ENCODE data around the gene SYT9.
A peak's percentile ranks its signal among the peaks of the same experiment; 100 is the strongest.

Gene SYT9

GRCh38 chr11:7348432-7349304 lies 97.0 kb downstream of the SYT9 start:
- DNase-seq = no peak

- DNase-seq = no peak
Measured at GRCh38 chr11:7351228-7351627, 99.5 kb downstream of the SYT9 start.

GRCh38 chr11:7353100-7353499 lies 101.4 kb downstream of the SYT9 start:
- DNase-seq = peak; percentile 3

DNA sequence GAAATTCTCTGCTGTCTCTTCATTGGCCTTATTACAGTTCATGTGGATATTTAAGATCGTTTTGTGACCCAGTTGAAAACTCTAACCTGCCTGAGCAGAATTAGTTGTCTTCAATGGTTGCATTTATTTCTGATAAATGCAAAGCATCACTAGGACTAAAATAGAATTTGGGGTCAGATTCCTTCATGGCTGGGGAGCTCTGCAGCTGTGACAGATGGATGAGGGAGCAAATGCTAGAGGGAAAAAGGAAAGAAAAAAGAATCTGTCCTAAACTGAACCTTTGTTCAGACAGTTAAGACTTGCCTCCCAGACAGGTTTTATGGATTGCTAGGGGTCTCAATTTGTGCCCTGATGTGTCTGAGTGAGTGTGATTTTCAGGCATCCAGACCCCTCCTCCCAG lies 113.0 kb downstream of the SYT9 start:
- no peak for DNase-seq

DNA sequence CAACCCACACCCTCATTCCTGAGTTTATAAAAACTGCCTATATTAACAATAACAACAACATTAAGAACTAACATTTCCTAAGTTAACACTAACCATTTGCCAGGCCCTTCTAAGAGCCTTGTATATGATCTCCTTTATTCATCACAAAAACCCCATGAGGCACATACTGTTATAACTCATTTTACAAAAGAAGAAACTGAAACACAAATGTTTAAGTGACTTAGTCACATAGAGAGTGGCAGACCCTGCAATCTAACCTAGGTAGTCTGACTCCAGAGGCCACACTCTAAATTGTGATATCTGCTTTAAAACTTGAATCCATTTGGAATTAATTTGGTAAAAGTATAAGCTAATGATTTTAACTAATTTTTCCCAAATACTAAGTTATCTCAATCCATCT lies 116.1 kb downstream of the SYT9 start:
- DNase-seq = no peak

DNA sequence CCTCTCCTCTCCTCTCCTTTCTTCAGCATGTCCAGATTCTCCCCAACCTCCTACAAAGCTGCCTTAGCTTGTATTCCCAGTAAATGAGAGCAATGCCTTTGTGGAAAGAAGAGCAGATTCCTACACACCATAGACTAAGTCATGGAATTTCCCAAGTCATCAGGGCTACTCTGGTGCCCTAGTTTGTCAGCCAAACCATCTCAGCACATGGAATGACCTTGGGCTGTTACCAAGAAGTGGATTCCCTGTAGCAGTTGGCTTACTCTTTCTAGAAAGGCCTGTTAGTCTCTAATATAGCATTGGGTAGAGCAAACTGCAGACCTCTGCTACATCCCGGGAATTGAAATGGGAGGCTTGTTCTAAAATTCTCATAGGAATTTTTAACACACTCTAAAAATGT lies 124.7 kb downstream of the SYT9 start:
- DNase-seq = no peak

DNA sequence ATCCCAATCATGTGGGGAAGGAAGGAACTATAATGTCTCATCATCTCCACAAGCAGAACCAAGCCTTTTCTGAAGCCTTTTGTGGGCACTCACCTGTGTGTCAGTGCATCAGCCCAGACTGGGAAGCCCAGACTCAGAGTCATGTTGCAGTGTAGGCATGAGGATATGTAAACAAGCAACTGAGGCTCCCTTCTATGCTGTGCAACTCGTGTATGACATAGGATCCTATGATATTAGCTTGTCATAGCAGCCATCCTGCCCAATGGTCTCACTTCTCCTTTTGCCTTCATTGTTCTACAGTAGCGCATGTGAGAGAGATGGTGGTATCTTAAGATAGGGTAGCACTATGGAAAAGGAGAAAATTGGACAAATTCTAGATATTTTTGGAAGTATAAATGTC lies 130.2 kb downstream of the SYT9 start:
- DNase-seq = no peak

DNA sequence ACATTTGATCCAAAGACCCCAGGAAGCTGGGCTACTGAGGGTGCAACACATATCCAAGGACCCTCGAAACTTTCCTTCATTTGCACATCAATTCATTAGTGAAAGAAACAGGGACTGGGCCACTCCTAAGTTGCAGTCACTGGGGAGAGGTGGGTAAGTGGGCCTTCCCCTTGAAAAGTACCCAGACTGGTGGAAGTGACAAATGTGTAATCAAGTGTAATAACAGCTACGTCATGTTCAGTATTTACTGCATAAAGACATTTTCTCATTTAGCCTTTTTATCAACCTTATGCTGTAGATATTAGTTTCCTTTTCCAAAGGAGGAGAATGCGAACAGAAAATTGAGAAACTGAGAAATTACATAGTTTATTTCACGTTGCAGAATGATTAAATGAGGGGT lies 131.7 kb downstream of the SYT9 start:
- DNase-seq = no peak

- DNase-seq = no peak
Measured at GRCh38 chr11:7384691-7385090, 133.0 kb downstream of the SYT9 start.

- DNase-seq = no peak
Measured at GRCh38 chr11:7385532-7385931, 133.8 kb downstream of the SYT9 start.

- no peak for DNase-seq
Measured at GRCh38 chr11:7413961-7414915, 162.5 kb downstream of the SYT9 start.

DNA sequence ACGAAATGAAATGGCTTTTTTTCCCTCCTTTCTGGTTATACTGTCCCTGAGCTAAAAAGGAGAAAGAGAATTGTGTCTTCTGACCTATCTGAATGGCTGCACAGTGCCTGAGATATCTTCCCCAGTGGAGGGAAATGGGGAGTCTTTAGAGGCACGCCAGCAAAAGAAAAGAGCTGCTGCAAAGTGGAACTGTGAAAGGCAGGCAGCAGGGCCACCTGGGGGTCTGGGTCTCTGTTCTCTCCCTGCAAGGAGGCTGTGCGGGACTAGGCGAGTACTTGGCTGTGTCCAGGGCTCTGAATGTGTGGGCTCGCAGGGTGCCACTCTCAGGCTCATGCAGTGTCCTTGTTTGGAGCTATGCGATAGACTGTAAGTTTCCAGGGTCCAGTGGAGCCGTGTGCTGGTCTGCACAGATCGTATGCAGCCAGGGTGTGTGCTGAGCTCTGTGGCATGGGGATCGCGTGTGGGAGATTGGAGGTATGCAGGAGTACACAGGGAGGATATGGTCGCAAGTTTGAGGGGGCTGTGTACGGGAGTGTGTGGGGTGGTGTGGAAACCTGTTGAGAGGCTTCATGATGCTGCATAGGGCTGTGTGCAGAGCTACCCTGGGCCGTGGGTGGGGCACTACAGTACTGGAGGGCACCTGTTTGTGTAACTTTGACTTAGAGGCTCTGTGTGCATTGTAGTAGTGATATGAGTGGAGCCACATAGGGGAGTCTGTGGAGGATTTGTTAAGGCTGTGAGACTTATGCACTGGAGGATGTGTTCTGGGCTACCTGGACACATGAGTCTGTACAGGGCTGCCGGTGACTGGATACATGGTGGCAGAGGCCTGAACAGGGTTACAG lies 163.5 kb downstream of the SYT9 start:
- DNase-seq = no peak

DNA sequence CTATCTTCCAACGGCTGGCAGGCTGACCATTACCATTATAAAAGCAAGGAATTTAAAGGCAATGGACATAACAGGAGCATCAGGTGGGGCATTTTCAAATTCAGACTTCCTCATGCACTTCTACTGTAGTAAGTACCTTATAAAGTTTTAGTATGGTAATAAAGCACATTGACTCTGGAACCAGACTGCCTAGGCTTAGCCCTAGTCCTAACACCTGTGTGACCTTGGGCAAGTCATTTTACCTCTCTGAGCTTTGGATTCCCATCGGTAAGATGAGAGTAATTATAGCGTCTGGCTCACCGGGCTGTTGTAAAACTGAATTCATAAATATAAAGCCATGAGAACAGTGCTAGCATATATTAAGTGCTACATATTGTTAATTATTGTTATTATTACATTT lies 164.4 kb downstream of the SYT9 start:
- no peak for DNase-seq

- DNase-seq = no peak
Measured at GRCh38 chr11:7417328-7417727, 165.6 kb downstream of the SYT9 start.

GRCh38 chr11:7418061-7418460 lies 166.4 kb downstream of the SYT9 start:
- DNase-seq = no peak

DNA sequence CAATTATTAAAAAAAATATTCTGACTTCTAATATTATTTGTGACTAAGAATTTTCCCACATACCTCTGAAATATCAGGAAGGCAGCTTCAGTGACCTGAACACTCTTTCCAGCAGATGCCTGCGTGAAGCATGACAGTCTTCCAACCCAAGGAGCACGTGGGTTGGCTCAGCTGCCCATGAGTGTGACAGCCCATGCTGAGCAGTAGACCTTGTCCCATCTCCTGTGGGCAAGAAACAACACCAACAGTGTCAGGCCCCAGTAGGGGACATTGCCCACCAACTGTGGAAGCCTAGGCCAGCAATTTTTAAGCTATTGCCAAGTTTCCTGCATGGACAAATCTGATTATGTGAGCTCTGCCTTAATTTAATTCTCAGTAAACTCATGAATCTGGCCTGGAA lies 167.2 kb downstream of the SYT9 start:
- DNase-seq = no peak

- no peak for DNase-seq
Measured at GRCh38 chr11:7421136-7421535, 169.4 kb downstream of the SYT9 start.

DNA sequence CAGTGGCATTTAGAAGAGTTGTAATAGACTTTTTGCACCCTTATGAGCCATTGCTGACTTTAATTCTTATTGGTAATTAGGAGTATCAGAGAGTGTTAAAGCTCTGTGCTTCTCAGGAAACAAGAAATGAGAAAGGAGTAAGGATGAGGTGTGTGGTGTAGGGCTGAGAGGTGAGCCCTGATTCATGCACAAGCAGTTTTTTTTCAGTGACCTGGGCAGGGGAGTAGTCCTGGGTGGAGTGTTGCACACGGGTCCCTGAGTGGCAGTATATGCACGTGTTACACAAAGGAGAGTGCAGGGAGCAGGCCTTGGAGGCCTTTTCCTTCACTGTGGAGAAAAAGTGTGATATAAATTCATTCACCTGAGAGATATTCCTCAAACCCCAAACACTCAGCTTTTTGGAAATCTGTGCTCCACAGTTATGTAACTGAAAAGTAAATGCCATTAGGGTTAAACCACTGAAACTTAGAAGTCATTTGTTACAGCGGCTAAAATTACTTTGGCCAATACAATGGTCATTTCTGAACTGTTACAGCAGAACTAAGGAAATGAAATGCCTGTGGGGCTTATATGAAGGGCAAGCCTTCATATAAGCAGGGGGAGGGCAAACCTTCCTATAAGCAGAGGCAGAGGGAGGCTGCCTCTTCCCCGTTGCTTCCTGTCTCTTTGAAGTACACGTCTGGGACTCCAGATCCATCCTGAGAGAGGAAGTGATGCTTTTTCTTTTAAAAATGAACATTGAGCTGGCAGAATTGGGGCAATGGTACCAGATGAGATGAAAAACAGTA lies 171.0 kb downstream of the SYT9 start:
- DNase-seq = no peak

- no peak for DNase-seq
Measured at GRCh38 chr11:7423946-7424345, 172.2 kb downstream of the SYT9 start.

- DNase-seq = no peak
Measured at GRCh38 chr11:7427733-7428132, 176.0 kb downstream of the SYT9 start.

DNA sequence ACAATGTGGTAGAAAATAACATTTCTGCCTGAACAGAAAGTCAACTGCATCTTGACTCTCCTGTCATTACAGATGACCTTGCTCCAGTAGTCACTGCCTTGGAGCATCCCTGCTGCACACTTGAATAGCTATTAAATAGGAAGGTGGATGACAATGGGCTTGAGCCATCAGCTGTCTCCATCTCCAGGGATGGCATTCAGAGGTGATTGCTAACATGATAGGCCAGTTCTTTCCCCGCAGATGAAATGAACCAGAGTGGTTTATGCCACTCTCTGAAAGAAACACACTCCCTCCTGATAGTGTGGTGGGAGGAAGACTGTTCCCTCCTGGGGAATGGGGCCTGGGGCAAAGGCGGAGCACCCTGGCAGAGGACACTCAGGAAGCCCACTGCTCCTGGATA lies 176.5 kb downstream of the SYT9 start:
- DNase-seq = no peak

- no peak for DNase-seq
Measured at GRCh38 chr11:7430496-7430895, 178.8 kb downstream of the SYT9 start.
